Liver (tissue), 9 donors: Measurements from ENCODE around the gene ACAD9. TPM values are rescaled to one million over a fixed set of nuclear protein-coding genes. Genes with fewer than 3 reads are reported as not detected.

Source experiments
- DNase-seq: peaks from one replicate; pipeline ENCODE4 v3.0.0-alpha.2; 2017; ENCODE audit warnings: low spot score
- H3K27ac ChIP-seq, 2 donors: one replicate each; pipeline ENCODE4 v1.7.0; 2013; ENCODE audit warnings: inconsistent platforms in 2 of 2, low read length in 2 of 2, control low read depth in 1 of 2, low read depth in 1 of 2, mild to moderate bottlenecking in 1 of 2
- H3K27me3 ChIP-seq, 4 donors: one replicate each; pipeline versions ENCODE4 v1.6.1 to v1.7.0; 2013; ENCODE audit warnings: low read length in 3 of 4, inconsistent platforms in 1 of 4, mild to moderate bottlenecking in 1 of 4, moderate library complexity in 1 of 4; ENCODE audit not compliant: control insufficient read depth in 4 of 4, insufficient read depth in 4 of 4
- H3K36me3 ChIP-seq, 4 donors: one replicate each; pipeline versions ENCODE4 v1.6.1 to v1.7.0; 2013; ENCODE audit warnings: low read length in 3 of 4, mild to moderate bottlenecking in 3 of 4, low read depth in 1 of 4, moderate library complexity in 1 of 4; ENCODE audit not compliant: control insufficient read depth in 4 of 4, insufficient read depth in 3 of 4
- H3K4me1 ChIP-seq, 4 donors: one replicate each; pipeline versions ENCODE4 v1.6.1 to v1.7.0; 2013; ENCODE audit warnings: low read length in 3 of 4, mild to moderate bottlenecking in 3 of 4, moderate library complexity in 1 of 4; ENCODE audit not compliant: control insufficient read depth in 4 of 4, insufficient read depth in 4 of 4
- H3K4me3 ChIP-seq, 3 donors: one replicate each; pipeline versions ENCODE4 v1.6.1 to v1.7.0; 2013; ENCODE audit warnings: low read length in 3 of 3, control low read depth in 1 of 3, low read depth in 1 of 3, mild to moderate bottlenecking in 1 of 3
- H3K9ac ChIP-seq, 2 donors: one replicate each; pipeline ENCODE4 v1.7.0; 2013; ENCODE audit warnings: low read length in 2 of 2, mild to moderate bottlenecking in 2 of 2, moderate library complexity in 2 of 2, control low read depth in 1 of 2, low read depth in 1 of 2
- H3K9me3 ChIP-seq, 4 donors: one replicate each; pipeline versions ENCODE4 v1.6.1 to v1.7.0; 2013; ENCODE audit warnings: low read length in 3 of 4; ENCODE audit not compliant: control insufficient read depth in 4 of 4
- EGR1 ChIP-seq, 2 donors: IDR thresholded peaks; 2 replicates each; pipeline ENCODE4 v1.6.1; 2016 to 2018; ENCODE audit warnings: antibody characterized with exemption in 2 of 2, low read depth in 2 of 2
- HNF4A ChIP-seq, 2 donors: conservative IDR thresholded peaks; 2 replicates each; pipeline ENCODE4 v1.6.1; 2016; ENCODE audit warnings: antibody characterized with exemption in 2 of 2, mild to moderate bottlenecking in 2 of 2
- HNF4G ChIP-seq: IDR thresholded peaks from 2 replicates; pipeline ENCODE4 v1.6.1; 2016; ENCODE audit warnings: antibody characterized with exemption
- MAX ChIP-seq: IDR thresholded peaks from 2 replicates; pipeline ENCODE4 v1.6.1; 2016; ENCODE audit warnings: antibody characterized with exemption
- NR2F2 ChIP-seq: IDR thresholded peaks from 2 replicates; pipeline ENCODE4 v1.6.1; 2016; ENCODE audit warnings: antibody characterized with exemption
- RXRA ChIP-seq, 2 donors: IDR thresholded peaks; 2 replicates each; pipeline ENCODE4 v1.6.1; 2017 to 2018; ENCODE audit warnings: antibody characterized with exemption in 2 of 2, mild to moderate bottlenecking in 1 of 2
- SP1 ChIP-seq: IDR thresholded peaks from 2 replicates; pipeline ENCODE4 v1.6.1; 2018; ENCODE audit warnings: antibody characterized with exemption, mild to moderate bottlenecking
- ZBTB33 ChIP-seq: IDR thresholded peaks from 2 replicates; pipeline ENCODE4 v1.6.1; 2016; ENCODE audit warnings: antibody characterized with exemption
- WGBS: extraction: QIAGEN DNeasy Blood & Tissue Kit; methylation state at CpG from one replicate; pipeline ENCODE4 v1.1.7; 2013; 5-methylcytosine and 5-hydroxymethylcytosine counted together
- polyA plus RNA-seq, 2 donors: library from polyadenylated mRNA; stranded (reverse) in 1 of 2; unstranded in 1 of 2; fragments of 200-250 nt in 1 of 2; fragments of >200 nt in 1 of 2; fragmentation: Nextera tagmentation in 1 of 2; extraction: Ambion mirVana in 1 of 2; gene quantifications; one replicate each; pipeline versions ENCODE4 v1.2.1 to v1.2.3, GENCODE V29; 2013 to 2015
- total RNA-seq, 2 donors: library from RNA; depleted of rRNA; stranded (reverse); fragments of >200 nt; gene quantifications; one replicate each; pipeline ENCODE4 v1.2.3, GENCODE V29; 2014
- TF ChIP-seq, protein P1 (sequence below): IDR thresholded peaks from 2 replicates; pipeline ENCODE4 v1.6.1; 2016; ENCODE audit warnings: antibody characterized with exemption
- TF ChIP-seq, protein P2 (sequence below): IDR thresholded peaks from 2 replicates; pipeline ENCODE4 v1.6.1; 2016; ENCODE audit warnings: antibody characterized with exemption, mild to moderate bottlenecking
- donor health status: healthy.
- donor health status: healthy.
- donor health status: healthy.
- donor health status: healthy.
- donor health status: healthy.

ACAD9 gene
- total and polyA plus RNA-seq, 4 donors, result 18.3 to 35.8 (median 27.2) TPM

DNA sequence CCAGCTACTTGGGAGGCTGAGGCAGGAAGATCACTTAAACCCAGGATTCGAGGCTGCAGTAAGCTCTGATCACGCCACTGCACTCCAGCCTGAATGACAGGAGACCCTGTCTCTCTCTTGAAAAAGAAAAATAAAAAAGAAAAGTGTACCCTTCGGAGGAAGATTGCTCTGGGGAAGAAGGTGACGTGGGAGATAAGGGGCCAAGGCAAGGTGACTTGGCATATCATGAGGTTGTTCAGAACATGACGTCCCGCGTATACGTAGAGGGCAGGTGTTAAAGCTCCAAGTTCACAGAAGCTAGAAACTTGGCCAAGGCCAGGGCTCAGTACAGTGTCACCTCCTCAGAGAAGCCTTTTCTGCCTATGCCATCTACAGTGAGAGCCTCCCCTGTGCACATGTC is 6.7 kb upstream of the ACAD9 start (continued):
- no peak for TF ChIP-seq ZBTB33
- TF ChIP-seq, protein P1, sequence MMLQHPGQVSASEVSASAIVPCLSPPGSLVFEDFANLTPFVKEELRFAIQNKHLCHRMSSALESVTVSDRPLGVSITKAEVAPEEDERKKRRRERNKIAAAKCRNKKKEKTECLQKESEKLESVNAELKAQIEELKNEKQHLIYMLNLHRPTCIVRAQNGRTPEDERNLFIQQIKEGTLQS, result no peak

DNA sequence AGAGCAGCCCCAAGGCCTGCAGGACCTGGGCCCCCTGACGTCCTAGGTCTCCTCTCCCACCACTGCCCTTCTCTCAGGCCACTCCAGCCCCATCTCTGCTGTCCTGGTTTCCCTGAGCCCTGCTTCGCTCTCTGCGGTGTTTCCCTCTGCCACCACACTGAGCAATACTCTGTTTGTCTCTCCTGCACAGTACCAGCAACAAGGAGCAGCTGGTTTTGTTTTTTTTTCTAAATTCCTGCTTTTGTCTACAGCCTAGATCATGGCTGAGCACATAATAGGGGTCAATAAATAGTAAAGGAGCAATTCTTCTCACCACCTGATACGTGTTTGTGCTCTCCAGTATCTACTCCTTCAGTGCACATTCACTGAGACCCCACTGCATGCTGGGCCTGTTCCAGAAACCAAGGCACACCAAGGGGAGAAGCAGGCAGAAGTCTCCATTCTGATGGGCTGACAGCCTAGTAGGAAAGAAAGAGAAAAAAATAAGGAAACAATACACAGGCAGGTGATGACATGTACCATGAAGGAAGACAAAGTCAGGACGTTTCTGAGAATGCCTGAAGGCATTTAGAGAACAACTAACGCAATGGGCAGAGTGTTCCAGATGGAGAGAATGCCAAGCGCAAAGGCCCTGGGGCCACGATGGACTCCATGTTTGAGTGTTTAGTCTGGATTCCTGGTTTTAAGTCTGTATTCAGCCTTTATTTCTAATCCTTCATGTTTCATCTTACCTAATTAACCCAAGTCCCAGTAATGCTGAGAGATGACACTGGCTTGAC is 6.0 kb upstream of the ACAD9 start:
- Histone ChIP-seq H3K27me3 (no peaks in the 10 kb centered on the region), H3K36me3 (no peaks in the 10 kb centered on the region), H3K4me1 (peaks cover 0 to 11% (median 8%) of the 10 kb centered on the region in 4 donors), H3K4me3 (no peak overlapping the region), H3K27ac (no peak overlapping the region), H3K9me3 (no peaks in the 10 kb centered on the region), H3K9ac (no peak overlapping the region)
- TF ChIP-seq NR2F2 (no peak), HNF4A (conservative IDR thresholded peaks at IDR 0.05) (no peak), ZBTB33 (no peak), EGR1 (IDR thresholded peaks at IDR 0.05; ENCODE audit: low read depth in 2 of 2) (no peak), SP1 (no peak), HNF4G (no peak)
- TF ChIP-seq, protein P2, sequence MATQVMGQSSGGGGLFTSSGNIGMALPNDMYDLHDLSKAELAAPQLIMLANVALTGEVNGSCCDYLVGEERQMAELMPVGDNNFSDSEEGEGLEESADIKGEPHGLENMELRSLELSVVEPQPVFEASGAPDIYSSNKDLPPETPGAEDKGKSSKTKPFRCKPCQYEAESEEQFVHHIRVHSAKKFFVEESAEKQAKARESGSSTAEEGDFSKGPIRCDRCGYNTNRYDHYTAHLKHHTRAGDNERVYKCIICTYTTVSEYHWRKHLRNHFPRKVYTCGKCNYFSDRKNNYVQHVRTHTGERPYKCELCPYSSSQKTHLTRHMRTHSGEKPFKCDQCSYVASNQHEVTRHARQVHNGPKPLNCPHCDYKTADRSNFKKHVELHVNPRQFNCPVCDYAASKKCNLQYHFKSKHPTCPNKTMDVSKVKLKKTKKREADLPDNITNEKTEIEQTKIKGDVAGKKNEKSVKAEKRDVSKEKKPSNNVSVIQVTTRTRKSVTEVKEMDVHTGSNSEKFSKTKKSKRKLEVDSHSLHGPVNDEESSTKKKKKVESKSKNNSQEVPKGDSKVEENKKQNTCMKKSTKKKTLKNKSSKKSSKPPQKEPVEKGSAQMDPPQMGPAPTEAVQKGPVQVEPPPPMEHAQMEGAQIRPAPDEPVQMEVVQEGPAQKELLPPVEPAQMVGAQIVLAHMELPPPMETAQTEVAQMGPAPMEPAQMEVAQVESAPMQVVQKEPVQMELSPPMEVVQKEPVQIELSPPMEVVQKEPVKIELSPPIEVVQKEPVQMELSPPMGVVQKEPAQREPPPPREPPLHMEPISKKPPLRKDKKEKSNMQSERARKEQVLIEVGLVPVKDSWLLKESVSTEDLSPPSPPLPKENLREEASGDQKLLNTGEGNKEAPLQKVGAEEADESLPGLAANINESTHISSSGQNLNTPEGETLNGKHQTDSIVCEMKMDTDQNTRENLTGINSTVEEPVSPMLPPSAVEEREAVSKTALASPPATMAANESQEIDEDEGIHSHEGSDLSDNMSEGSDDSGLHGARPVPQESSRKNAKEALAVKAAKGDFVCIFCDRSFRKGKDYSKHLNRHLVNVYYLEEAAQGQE, result no peak
- TF ChIP-seq, protein P1, result no peak
- no peak for DNase-seq
- WGBS, result 78% methylated on average over 8 of the region's 8 CpGs

DNA sequence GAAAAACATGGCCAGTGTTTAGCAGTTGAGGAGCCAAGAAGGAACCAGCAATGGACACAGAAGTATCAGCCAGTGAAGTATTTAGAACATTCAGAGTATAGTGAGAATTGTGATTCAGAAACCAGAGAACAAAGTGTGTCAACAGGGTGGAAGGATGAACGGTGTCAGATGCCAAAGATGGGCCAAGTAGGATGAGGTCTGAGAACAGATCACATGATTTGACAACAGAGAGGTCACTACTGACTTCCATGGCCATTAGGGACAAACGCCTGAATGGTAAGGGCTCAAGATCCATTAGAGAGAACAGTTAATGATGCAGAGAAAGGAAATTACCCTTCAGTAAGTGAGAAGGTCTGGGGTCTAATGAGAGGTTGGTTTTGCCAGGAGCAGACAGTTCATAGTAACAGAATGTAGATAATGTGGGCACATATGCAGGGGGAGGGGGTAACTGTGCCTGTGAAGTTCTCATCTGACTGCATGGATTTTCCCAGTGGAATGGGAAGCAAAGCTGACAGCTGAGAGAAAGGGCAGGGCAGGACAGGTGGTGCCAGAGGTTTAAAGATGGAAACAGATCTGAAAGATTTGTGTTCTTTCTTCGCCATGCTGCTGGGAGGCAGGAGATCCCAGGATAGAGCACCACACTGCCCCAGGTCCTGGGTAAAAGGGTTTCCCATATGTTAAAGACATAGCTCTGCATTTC is 4.8 kb upstream of the ACAD9 start:
- no peaks in the 10 kb centered on the region for H3K9me3 ChIP-seq
- H3K4me3 ChIP-seq, result no peak overlapping the region
- TF ChIP-seq RXRA (IDR thresholded peaks at IDR 0.05), result no peak
- no peak for TF ChIP-seq MAX
- peaks cover 0 to 15% (median 9%) of the 10 kb centered on the region in 4 donors for H3K4me1 ChIP-seq
- no peaks in the 10 kb centered on the region for H3K36me3 ChIP-seq
- DNase-seq, result no peak
- no peak overlapping the region for H3K9ac ChIP-seq
- H3K27me3 ChIP-seq, result no peaks in the 10 kb centered on the region
- WGBS, result 61% methylated on average over 3 of the region's 3 CpGs
- H3K27ac ChIP-seq, result no peak overlapping the region
